Loucy (cell line): Measurements from ENCODE around the gene SOD1.

Experiments
- CTCF ChIP-seq: fragments of 200-600 bp; sonication (generic); conservative IDR thresholded peaks from 2 replicates; pipeline ENCODE4 v1.5.1; 2014; ENCODE audit warnings: mild to moderate bottlenecking, antibody characterized with exemption, low read length
- EZH2phosphoT487 ChIP-seq: fragments of 200-600 bp; IDR thresholded peaks from 2 replicates; pipeline ENCODE4 v1.6.1; 2018; ENCODE audit warnings: antibody characterized with exemption, mild to moderate bottlenecking, moderate library complexity, borderline replicate concordance

- TF ChIP-seq CTCF (no peak), EZH2phosphoT487 (no peak)
Measured at GRCh38 chr21:31659286-31659535, 282 bp upstream of the SOD1 start.
